ENCODE results near the gene C10orf95.
"Not testable (repeated sequence)": the region's sequence is repeated elsewhere in the genome, so short reads cannot be mapped to it uniquely, and the experiment has no call there.

The C10orf95 gene

DNA sequence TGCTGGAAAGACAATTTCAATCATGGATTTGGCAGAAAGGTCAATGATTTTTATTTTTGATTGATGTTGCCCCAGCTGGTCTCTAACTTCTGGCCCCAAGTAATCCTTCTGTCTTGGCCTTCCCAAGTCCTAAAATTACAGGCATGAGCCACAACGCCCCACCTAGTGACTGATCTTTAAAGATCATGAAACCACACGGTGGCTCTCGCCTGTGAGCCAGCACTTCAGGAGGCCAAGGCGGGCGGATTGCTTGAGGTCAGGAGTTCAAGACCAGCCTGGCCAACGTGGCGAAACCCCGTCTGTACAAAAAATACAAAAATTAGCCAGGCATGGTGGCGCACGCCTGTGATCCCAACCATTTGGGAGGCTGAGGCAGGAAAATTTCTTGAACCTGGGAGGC, 12.6 kb upstream of the C10orf95 start:
- DNase-seq, result no peak

DNA sequence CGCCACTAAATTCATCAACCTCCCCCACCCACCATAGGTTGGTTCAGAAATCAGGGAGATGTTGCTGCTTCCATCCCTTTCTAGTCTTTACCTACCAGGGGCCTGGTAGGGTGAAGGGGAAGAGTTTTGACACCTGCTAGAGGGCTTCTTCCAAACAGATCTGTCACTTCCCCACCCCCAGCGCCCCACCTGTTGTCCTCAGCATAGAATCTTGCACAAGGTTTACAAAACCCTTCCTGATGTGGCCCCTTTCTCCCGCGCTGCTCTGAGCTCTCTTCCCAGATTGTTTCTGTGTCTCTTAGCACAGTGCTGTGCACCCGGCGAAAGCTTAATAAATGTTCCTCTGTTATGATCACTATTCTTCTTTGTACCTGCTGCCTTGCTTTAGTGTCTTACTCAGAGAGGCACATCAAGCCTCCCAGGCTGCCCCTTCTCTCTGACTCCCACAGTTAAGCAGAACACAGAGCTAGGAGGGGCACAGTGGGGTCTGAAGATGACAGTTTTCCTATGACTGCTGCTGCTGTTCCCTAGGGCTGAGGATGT, 11.2 kb upstream of the C10orf95 start:
- no peak for DNase-seq

GRCh38 chr10:102461187-102462054, 10.1 kb upstream of the C10orf95 start:
- DNase-seq, result peak; percentile 96

- DNase-seq, result no peak
Measured at GRCh38 chr10:102460836-102461186, 9.5 kb upstream of the C10orf95 start.

DNA sequence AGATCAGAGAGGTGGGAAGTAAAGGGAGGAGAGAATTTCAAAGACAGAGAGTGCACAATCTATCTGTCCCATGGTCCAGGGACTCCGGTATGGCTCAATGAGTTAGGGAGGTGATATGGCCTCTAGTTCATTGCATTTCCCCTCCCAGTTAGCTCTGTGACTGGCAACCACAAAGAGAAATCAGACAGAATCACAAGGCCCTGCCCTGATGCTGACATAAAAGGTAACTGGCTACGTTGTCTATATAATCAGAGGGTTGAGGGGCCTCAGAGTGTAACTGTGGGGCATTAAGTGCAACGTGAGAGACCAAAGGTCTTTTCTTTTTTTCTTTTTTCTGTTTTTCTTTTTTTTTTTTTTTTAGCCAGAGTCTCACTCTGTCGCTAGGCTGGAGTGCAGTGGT, 7.3 kb upstream of the C10orf95 start:
- no peak for DNase-seq

- DNase-seq, result no peak
Measured at GRCh38 chr10:102457591-102458150, 6.3 kb upstream of the C10orf95 start.

DNA sequence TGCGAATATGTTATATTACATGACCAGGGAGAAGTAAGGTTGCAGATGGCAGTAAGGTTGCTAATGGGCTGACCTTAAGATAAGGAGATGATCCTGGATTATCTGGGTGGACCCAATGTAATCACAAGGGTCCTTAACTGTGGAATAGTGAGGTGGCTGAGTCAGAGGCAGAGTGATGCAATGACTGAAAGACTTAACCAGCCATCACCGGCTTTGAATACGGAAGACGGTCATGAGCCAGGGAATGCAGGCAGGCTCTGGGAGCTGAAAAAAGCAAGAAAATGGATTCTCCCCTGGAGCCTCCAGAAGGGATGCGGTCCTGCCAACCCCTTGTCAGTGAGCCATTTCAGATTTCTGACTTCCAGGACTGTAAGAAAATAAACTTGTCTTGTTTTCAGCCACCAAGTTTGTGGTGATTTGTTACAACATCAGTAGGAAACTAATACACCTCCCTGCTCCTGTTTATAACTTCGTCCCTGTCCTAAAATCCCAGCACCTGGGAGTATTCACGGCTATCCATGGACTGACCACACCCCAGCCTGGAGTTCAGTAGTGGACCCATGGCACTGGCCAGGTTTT, 4.6 kb upstream of the C10orf95 start:
- no peak for DNase-seq

DNA sequence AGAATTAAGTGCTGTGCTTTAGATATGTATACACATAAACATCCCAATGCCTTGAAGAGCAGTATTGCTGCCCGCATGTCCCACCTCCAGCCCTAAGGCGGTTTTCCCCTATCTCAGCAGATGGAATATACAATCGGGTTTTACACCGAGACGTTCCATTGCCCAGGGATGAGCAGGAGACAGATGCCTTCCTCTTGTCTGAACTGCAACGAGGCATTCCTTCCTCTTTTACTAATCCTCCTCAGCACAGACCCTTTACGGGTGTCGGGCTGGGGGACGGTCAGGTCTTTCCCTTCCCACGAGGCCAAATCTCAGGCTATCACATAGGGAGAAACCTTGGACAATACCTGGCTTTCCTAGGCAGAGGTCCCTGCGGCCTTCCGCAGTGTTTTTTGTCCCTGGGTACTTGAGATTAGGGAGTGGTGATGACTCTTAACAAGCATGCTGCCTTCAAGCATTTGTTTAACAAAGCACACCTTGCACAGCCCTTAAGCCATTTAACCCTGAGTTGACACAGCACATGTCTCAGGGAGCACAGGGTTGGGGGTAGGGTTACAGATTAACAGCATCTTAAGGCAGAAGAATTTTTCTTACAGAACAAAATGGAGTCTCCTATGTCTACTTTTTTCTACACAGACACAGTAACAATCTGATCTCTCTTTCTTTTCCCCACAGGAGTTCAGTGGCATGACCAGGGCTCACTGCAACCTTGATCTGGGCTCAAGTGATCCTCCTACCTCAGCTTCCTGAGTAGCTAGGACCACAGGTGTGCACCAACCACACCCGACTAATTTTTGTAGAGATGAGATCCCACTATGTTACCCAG, 3.5 kb upstream of the C10orf95 start:
- DNase-seq, result not testable (repeated sequence)

GRCh38 chr10:102453502-102453901, 2.2 kb upstream of the C10orf95 start:
- no peak for DNase-seq

- DNase-seq, result peak; percentile 80
Measured at GRCh38 chr10:102452672-102453340, 1.5 kb upstream of the C10orf95 start.

- DNase-seq, result peak; percentile 92
Measured at GRCh38 chr10:102450374-102451104, 804 bp downstream of the C10orf95 start.

DNA sequence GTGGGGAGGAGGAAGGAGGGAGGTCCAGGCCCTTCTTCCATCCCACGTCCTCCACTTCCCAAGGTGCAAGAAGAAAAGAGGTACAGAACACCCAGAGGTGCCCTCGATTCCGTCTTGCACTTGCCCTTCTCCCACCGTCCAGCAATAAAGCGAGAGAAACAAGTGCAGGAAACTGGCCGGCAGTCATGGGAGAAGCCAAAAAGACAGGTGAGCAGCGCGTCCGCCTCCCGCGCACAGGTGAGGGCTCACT, 1.3 kb downstream of the C10orf95 start:
- DNase-seq, result no peak

DNA sequence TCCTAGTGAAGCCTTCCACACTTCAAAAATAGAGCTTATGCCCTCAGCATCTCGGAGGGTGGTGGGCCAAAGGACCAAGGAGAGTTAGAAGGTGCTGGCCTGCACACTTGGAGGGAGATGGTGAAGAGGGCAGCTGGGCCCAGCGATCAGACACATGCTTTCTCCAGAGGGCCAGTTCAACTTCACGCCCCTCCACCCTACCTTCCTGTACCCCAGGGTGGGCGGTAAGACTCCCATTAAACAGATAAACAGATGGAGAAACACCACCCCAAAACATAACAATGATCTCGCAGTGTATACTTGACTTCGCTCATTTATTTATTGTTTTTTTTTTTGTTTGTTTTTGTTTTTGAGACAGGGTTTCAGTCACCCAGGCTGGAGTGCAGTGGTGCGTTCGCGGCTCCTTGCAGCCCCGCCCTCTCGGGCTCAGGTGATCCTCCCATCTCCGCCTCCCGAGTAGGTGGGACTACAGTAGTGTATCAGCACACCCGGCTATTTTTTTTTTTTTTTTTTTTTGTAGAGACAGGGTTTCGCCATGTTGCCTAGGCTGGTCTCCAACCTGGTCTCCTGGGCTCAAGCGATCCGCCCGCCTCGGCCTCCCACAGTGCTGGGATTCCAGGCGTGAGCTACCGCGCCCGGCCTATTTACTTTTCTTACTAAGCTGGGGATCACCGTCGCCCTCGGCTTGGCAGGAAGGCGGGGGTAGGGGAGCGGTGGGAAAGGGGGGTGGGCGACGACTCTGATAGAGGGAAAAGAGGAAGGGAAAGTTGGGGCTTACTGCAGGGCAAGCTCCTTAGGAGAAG, 1.8 kb downstream of the C10orf95 start:
- peak; percentile 88 for DNase-seq

GRCh38 chr10:102444851-102445250, 6.5 kb downstream of the C10orf95 start:
- no peak for DNase-seq

- DNase-seq, result no peak
Measured at GRCh38 chr10:102438374-102438773, 13.0 kb downstream of the C10orf95 start.

- DNase-seq, result no peak
Measured at GRCh38 chr10:102437515-102437914, 13.8 kb downstream of the C10orf95 start.

- DNase-seq, result no peak
Measured at GRCh38 chr10:102436312-102436711, 15.0 kb downstream of the C10orf95 start.

GRCh38 chr10:102435529-102436233, 15.7 kb downstream of the C10orf95 start:
- DNase-seq, result peak; percentile 79

DNA sequence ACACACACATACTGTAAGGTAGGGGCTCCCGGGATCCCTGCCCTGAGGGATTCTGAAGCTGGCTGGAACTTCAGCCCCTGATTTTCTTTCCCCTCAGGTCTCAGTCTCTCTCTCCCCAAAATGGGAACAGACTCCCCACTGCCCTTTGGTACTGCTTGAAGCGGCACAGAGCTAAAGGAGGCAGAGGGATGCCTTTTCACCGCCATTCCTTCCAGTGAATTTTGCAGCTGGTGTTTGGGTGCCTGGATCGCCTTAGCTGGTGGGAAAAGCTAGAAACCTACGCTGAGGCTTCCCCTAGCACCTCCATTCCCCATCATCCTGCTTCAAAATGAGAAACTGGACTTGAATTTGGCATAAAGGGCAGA, 16.2 kb downstream of the C10orf95 start:
- no peak for DNase-seq

DNA sequence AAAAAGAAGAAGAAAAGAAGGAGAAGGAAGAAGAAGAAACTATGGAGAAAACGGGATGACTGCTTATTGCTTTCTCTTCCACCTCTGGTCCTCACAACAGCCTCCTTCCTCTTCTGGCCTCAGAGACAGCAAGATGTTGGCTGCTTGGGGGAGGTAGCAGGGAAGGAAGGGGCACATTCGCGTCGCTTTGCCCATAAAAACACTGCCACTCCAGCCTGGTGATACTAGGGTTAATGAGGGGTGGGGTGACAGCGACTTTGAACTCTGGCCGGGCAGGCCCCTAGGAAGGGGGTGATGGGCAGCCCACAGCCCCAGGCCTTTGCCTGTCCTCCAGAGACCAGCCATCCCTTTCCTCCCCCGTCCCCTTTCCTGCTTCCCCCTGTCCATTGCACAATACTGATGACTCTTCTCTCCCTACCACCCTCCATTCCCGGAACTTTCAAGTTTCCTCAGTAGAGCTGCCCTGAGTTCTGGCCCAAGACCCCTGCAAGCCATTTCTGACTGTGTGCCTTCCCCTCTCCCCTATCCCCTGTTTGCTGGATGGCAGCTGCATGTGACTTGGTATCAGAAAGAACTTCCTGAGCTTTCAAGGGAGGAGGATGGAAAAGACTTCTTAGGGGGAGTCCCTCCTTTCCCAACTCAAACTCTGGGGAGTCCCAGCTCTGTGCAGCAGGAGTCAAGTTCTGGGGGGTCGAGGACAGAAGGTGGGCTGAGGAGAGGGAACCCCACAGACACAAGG, 16.8 kb downstream of the C10orf95 start:
- no peak for DNase-seq

Measured in activated CD8-positive, alpha-beta memory T cell treated with anti-CD3 and anti-CD28 coated beads for 24 hours (primary cell).